NOMO-1 (cell line): ENCODE results near the gene AGFG2.
"Not testable (repeated sequence)": the region's sequence is repeated elsewhere in the genome, so short reads cannot be mapped to it uniquely, and the experiment has no call there.

ENCODE experiments used
- DNase-seq, 2 experiments: peaks; one replicate each; lab custom pipeline; 2025; ENCODE audit not compliant: unreplicated experiment in 2 of 2; lab: John Stamatoyannopoulos, UW

AGFG2 gene, protein sequence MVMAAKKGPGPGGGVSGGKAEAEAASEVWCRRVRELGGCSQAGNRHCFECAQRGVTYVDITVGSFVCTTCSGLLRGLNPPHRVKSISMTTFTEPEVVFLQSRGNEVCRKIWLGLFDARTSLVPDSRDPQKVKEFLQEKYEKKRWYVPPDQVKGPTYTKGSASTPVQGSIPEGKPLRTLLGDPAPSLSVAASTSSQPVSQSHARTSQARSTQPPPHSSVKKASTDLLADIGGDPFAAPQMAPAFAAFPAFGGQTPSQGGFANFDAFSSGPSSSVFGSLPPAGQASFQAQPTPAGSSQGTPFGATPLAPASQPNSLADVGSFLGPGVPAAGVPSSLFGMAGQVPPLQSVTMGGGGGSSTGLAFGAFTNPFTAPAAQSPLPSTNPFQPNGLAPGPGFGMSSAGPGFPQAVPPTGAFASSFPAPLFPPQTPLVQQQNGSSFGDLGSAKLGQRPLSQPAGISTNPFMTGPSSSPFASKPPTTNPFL

DNA sequence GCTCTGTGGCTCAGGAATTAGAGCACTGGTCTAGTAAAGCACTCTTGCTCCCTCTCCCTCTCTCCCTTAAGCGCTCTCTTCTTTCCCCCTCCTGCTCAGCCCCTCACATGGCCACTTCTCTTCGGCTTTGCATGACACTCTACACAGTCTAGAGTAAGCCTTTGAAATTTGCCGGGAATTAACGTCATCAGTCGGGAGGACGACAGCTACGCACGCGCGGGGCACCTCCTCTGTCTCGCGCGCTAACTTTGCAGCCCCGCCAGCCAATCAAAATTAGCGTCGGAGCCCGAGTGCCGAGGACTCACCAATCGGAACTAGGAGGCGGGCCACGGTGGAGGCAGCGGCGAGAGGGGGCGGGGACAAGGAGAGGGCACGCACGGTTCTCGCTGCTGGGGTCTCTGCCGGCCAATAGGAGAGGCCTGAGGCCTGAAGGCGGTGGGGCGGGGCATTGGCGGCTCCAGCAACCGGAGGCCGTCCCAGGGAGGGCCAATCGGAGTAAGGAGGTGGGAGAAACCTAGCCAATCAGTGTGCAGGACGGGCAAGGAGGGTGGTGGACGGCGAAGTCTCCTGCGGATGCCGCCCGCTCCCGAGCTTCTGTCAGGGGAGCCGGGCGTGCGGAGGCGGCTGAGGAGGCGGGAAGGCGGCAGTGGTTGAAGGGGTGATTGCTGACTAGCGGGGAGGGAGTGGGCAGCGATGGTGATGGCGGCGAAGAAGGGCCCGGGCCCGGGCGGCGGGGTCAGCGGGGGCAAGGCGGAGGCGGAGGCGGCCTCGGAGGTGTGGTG lies at the start of gene AGFG2:
TSS of gene AGFG2 (plus strand) at position 550 of the 782 bp plus-strand sequence. CDS start at position 694, 144 bp downstream.
- DNase-seq = peak; percentile 100

DNA sequence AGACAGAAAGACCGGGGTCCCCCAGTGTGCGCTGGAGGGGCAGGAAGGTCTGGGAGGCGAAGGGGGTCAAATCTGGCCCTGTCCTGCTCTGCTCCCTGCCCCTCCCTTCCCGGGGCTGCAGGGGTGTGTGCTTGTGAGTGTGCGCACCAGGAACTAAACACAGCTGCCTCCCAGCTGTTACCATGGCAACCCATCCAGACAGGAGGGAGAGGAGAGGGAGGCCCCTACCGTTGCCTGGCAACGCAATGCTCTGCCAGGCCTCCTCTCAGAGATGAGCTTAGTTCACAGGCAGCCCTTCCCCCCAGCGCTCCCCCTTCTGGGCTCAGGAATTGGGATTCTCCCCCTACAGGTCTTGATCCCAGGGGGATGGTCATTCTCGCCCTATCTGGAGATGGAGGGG lies 49.2 kb upstream of the AGFG2 start:
- DNase-seq = peak; percentile 50 to 66

DNA sequence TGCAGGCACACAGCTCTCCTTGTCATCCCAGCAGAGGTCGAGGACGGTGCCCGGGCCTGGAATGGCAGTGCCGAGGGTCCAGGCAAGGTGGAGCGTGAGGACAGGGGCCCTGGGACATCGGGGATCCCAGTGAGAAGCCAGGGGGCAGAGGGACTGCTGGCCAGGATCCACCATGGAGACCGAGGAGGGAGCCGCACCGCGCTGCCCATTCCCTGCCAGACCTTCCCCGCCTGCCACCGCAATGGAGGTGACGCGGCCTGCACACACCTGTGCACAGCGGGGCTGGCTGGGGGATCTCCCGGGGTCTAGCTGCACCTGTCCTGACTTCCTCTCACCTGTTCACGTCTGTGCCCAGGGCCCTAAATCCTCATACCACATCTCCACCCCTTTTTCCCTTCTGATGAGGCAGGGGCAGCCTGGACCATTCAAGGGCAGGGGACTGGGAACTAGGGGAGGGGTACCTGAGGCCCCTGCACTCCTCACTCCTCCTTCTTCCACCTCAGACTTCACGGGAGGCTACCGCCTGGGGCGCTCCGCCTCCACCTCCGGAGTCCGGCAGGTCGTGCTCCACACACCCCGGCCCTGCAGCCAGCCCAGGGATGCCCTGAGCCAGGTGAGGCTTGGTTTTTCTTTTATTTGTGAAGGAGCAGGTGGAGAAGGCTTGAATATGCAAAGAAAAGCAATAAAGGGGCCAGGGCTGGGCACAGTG lies 48.4 kb upstream of the AGFG2 start:
- no peak for DNase-seq

DNA sequence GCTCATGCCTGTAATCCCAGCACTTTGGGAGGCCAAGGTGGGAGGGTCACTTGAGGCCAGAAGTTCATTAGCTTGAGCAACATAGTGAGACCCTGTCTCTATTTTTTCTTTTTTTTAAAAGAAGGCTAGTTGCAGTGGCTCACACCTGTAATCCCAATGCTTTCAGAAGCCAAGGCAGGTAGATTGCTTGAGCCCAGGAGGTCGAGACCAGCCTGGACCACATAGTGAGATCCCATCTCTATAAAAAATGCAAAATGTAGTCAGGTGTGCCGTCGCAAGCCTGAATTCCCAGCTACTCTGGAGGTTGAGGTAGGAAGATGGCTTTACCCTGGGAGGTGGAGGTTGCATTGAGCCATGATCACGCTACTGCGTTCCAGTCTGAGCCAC lies 47.8 kb upstream of the AGFG2 start:
- DNase-seq = no peak

DNA sequence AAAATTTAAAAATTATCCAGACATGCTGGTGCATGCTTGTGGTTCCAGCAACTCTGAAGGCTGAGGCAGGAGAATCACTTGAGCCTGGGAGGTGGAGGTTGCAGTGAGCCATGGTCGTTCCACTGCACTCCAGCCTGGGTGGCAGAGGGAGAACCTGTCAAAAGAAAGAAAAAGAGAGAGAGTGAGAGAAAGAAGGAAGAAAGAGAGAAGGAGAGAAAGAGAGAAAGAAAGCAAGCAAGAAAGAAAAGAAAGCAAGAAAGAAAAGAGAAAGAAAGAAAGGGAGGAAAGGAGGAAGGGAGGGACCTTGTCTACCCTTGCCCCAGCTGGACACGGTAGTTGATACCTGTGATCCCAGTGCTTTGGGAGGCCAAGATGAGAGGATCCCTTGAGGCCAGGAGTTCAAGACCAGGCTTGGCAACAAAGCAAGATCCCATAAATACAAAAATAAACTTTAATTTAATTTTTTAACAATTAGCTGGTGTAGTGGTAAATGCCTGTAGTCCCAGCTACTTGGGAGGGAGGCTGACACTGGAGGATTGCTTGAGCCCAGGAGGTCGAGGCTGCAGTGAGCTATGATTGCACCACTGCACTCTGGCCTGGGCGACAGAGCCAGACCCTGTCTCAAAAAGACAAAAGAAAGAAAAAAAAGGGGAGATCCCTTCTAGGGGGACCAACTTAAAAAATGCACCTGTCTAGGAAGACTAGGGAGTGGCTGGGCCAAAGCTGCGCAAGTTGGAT lies 46.1 kb upstream of the AGFG2 start:
- no peak for DNase-seq

DNA sequence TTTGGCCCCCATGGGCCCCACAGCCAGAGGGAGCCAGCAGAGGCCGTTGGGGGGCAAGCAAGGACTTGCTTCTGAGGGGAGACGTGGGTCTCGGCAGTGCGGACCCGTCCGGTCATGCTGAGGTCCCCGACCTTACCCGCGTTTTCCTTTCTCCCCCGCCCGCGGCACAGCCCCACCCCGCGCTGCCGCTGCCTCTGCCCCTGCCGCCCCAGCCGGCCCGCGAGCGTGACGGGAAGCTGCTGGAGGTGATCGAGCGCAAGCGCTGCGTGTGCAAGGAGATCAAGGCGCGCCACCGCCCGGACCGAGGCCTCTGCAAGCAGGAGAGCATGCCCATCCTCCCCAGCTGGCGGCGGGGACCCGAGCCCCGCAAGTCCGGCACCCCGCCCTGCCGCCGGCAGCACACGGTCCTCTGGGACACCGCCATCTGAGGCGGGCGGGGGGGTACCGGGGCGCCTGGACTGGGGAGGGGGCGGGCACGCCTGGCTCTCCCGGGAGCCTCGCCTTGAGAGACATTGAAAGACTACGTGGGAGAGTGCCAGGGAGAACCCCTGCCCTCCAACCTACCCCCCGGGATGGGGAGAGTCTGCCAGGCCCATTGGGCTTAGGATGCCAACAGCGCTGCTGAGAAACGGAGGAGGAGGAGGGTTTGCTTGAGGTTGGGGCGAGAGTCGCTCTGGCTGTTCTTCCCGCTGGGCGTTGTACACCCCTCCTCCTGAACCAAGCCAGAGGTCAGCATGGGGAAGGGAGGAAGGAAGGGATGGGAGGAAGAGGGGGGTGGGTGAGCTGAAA lies 45.3 kb upstream of the AGFG2 start:
- peak; percentile 30 to 40 for DNase-seq

DNA sequence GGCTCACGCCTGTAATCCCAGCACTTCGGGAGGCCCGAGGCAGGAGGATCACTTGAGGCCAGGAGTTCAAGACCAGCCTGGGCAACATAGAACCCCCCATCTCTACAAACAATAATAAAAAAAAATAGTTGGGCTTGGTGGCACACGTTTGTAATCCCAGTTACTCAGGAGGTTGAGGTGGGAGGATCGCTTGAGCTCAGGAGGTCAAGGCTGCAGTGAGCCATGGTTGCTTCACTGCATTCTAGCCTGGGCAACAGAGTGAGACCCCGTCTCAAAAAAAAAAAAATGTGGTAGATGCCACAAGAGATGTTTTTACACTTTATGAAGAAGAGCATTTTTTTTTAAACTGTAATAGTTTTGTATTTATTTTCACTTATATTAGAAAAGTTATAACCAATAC lies 42.5 kb upstream of the AGFG2 start:
- no peak for DNase-seq

DNA sequence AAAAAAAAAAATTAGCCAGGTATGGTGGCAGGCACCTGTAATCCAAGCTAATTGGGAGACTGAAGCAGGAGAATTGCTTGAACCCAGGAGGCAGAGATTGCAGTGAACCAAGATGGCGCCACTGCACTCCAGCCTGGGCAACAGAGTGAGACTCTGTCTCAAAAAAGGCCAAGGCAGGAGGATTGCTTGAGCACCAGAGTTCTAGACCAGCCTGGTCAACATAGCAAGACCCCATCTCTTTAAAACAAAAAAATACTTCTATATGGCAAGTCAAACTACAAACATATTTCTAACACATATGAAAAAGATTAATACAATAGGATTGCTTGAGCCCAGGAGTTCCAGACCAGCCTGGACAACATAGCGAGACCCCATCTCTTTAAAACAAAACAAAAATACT lies 38.3 kb upstream of the AGFG2 start:
- not testable (repeated sequence) for DNase-seq

DNA sequence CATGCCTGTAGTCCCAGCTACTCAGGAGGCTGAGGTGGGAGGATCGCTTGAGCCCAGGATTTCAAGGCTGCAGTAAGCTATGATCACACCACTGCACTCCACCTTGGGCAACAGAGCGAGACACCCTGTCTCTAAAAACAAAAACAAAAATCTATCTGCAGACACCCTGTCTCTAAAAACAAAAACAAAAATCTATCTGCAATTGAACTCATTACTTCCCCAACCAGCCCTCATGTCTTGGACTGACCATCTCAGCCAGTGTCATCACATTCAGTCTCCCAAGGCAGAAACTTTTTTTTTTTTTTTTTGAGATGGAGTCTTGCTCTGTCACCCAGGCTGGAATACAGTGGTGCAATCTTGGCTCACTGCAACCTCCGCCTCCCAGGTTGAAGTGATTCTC lies 35.0 kb upstream of the AGFG2 start:
- not testable (repeated sequence) for DNase-seq

- no peak for DNase-seq
Observed at GRCh38 chr7:100504887-100505611, 34.0 kb upstream of the AGFG2 start.

GRCh38 chr7:100506356-100506923 lies 32.6 kb upstream of the AGFG2 start:
- no peak for DNase-seq

GRCh38 chr7:100509231-100509630 lies 29.8 kb upstream of the AGFG2 start:
- DNase-seq = no peak

DNA sequence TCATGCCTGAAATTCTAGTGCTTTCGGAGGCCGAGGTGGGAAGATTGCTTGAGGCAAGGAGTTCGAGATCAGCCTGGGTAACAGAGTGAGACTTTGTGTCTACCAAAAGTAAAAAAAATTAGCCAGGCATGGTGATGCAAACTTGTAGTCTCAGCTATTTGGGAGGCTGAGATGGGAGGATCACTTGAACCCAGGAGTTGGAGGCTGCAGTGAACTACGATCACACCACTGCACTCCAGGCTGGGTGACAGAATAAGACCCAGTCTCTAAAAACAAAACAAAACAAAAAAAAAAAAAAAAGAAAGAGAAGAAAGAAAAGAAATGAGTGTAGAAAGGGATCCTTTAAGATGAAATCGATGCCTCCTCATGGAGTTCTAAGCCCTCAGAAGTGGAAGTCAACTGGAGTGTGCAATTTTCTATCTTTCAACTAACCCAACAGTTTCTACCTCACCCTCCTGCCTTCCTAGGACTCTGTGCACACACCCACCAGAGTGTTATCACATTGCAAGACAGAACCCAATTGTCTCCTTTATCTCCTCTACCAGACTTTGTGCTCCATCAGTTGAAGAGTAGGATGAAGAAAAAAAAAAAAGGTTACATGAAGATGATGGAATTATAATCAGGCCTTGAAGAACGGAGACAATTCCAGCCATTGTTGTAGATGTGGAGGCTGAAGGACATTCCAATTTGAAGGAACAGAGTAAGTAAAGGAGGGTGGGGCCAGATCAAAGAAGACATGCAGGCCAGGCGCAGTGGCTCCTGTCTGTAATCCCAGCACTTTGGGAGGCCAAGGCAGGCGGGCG lies 28.4 kb upstream of the AGFG2 start:
- no peak for DNase-seq

GRCh38 chr7:100513212-100513810 lies 25.7 kb upstream of the AGFG2 start:
- DNase-seq = no peak

DNA sequence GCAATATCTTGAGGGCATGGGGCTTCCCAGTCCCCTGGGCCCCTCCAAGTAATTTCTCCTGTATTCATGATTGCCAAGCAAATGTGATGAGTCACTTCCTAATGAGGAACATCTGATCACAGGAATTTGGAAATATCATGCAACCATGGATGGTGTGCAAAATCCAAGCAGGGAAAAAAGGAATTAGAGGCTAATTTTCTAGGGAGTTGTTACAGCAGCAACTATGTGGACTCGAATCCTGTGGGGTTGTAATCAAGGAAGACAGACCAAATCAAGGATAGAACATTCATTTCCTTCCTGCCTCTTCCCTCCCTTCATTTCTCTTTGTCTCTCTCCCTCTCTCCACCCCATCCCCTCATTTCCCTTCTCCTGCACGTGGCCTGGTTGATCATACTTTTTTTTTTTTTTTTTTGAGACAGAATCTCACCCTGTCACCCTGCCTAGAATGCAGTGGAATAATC lies 23.9 kb upstream of the AGFG2 start:
- no peak for DNase-seq

DNA sequence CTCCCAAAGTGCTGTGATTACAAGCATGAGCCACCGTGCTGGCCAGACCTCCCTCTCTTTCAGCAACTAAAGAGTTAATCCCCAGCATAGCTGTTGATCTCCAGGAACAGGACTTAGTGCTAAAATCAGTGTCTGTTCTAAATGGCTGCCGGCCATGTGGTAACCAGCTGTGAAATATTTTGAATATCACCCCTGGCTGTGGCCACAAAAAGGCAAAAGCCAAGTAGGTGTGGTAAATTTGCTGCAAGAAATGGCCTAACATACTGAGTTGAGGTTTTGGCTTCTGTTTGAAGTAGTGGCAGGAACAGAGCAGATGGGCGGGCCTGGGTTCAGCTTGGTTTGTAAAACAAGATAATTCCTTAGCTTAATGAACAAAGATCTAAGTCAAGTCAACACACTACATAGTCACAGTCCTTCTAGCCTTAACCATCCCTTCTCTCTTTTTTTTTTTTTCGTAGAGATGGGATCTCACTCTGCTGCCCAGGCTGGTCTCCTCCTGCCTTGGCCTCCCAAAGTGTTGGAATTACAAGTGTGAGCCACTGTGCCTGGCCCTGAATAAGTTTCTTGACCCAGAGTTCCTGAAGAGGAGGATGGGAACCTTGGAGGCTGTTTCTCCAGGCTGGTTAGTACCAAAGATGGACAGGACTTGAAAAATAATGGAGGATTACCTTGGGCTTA lies 22.7 kb upstream of the AGFG2 start:
- no peak for DNase-seq

DNA sequence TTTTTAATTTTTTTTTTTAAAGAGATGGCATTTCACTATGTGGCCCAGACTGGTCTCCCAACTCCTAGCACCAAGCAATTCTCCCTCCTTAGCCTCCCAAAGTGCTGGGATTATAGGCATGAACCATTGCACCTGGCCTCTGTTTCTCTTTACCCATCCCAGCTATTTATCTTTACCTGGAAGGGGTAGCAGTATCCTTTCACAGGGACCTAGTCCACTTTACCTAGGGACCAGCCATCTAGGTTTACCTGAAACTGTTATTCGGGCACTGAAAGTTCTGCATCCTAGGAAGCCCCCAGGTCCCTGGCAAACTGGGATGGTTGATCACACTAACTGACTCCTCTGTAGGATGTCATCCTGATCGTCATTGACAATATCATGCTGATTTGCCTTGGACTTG lies 21.7 kb upstream of the AGFG2 start:
- no peak for DNase-seq
